GM18868 (cell line): ENCODE results near the gene PLEKHD1.

Experiments used
- ATAC-seq: cut with Tn5 transposase; IDR thresholded peaks from one replicate; pipeline ENCODE4 v1.9.1; 2021; ENCODE audit warnings: mild to moderate bottlenecking, moderate library complexity; ENCODE audit not compliant: unreplicated experiment

Gene PLEKHD1

DNA sequence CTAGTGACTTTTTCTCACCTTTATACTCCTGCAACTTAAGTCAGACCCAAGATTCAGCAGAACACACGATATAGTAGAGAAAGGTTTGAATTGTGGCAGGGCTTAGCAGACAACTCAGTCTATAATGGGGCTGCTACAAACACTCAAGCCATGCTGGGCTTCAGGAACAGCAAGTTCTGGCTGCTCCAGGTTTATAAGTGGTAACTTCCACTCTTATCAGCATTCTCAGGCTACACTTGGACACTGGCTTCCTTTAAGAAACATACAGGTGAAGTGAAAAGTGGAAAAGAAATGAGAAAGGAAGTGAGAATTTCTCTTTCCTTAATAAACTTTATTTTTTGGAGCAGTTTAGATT lies 21.7 kb downstream of the PLEKHD1 start:
- ATAC-seq: no peak

DNA sequence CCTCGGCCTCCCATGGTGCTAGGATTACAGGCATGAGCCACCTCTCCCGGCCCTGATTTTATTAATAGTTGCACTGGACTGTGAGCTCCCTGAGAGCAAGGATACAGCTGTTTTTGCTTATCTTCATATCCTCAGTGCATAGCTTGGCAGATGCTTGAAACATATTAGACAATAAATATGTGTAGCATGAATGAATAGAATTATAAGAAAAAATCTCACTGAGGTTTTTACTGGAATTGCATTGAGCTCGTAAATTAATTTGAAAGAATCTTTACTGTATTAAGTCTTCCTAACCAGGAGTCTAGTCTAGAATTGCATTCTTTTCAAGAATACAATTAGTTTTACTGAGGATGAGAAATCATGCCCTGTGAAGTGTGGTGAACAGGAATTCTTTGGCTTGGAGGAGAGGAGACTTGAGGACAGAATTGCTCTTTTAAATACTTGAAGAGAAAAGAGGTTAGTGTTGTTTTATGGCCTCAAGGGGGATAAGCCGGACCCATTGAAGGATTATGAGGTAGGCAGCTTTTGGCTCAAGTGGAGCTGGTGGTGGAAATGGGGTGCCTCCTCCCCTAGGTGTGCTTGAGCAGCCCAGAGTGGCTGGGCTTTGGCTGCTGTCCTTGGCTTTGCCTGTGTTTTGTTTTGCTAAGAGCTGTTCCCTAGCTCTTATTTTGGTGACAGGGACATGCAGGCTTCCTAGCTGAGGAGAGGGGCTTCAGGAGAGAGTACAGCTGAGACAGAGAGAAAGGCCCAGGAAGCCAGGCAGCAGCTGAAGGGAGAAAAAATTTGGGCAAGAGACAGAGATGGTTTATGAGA lies 34.0 kb downstream of the PLEKHD1 start:
- ATAC-seq: no peak

GRCh38 chr14:69519204-69520100 lies 34.9 kb downstream of the PLEKHD1 start:
- ATAC-seq: no peak

DNA sequence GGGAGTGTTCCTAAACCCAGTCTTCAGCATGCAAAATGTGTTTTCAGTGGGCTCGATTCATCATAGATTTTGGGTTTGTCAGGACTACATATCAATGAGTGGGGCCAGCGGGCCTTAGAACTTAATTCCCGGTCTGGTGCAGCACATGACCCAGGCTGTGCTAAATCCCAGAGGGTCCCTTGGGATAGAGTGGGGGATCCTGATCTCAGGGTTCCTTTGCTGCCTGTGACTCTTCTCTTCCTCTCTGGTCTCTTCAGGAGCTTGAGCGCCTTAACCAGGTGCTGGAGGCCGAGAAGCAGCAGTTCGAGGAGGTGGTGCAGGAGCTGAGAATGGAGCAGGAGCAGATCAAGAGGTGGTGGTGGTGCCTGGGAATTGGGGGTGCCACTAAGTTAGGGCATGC lies 37.5 kb downstream of the PLEKHD1 start:
- ATAC-seq: no peak

DNA sequence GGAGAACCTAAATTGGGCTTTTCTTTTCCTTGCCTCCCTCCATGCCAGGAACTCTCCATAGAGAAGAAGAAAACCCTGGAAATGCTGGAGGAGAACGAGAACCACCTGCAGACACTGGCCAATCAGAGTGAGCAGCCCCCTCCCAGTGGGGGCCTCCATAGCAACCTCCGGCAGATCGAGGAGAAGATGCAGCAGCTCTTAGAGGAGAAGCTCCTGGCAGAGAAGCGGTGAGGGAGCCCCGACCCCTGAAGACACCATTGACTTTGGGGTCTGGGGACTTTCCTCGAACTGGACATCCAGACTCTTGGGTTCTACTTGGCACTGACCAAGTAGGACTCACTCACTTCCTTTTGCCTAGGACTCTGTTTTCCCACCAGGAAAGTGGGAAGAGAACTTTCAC lies 41.4 kb downstream of the PLEKHD1 start:
- no peak for ATAC-seq

DNA sequence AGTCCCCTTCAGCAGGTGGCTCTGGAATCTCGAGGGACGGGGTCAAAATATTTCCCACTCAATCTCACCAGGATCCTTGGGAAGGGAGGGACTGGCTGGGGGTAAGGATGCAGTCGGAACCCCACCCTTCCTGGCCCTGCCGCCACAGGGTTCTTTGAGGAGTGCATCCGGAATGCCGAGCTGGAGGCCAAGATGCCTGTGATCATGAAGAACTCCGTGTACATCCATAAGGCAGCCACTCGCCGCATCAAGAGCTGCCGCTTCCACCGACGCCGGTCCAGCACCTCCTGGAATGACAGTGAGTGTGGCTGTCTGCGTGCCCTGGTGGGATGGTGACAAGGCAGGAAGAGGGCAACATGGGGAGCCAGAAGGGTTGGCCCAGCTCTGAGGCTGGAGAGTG lies 43.1 kb downstream of the PLEKHD1 start:
- ATAC-seq: no peak

DNA sequence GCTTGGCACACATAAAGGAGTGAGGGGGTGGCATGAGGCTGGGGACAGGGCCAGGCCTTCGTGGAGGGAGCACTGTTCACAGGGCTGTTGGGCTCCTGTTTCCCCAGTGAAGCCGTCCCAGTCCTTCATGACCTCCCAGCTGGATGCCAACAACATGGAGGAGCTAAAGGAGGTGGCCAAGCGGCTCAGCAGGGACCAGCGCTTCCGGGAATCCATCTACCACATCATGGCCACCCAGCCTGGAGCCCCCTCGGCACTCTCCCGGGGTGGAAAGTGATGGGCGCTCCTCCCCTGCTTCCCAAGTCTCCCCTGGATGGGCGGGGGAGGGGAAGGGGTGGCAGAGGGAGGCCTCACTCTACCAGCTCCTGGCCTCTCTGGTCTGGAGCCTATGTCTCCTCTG lies 43.6 kb downstream of the PLEKHD1 start:
- ATAC-seq: no peak

DNA sequence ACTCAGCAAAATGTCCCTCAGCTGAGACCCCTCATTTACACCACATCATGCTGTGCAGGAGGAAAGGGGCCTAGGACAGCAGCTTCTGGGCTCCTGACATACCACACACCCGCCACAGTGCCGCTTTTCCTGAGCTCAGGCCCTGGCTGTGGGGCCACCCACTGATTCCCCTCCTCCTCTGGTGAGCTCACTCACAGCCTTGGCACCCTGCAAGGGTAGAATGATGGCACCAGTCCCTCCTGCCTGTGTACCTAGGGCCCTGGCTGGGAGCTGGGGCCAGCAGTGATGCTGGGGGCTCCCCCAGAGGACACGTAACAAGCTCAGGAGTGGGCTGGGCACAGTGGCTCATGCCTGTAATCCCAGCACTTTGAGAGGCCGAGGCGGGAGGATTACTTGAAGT lies 44.4 kb downstream of the PLEKHD1 start:
- ATAC-seq: no peak

- ATAC-seq: no peak
Measured at GRCh38 chr14:69529563-69529962, 45.0 kb downstream of the PLEKHD1 start.

DNA sequence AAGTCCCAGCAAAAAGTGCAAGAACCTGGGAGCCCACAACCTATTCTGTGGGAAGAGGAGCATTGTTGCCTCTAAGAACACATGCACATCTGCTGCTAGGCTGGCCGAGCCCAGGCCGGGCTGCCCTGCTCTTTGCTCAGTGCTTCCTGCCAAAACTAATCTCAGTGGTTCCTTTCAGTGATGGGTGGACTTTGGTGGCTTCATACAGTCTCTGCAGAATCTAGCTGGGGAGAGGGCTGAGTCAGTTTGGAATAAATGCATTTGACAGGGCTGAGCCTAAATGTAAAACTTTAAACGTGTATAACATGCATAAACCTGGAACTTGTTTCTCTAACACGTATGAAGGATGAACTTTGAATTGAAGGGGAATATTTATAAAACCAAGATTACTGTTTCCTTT lies 45.6 kb downstream of the PLEKHD1 start:
- no peak for ATAC-seq

DNA sequence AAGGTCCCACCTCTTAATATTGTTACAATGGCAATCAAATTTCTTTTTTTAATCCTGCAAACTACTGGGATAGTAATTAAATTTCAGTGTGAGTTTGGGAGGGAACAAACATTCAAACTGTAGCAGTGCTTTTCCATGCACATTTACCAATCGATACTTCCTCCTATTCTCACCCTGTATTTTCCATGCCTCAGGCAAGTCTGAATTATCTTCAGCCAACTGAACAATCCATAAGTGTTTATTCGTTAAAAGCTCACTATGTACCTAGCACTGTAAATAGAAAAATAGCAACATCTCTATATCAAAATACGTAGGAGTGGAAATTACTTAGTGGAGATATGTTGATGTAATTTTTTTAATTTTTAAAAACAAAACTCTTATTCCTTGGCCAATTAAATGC lies 46.6 kb downstream of the PLEKHD1 start:
- no peak for ATAC-seq

GRCh38 chr14:69532561-69533340 lies 48.2 kb downstream of the PLEKHD1 start:
- no peak for ATAC-seq

- no peak for ATAC-seq
Measured at GRCh38 chr14:69535230-69535848, 50.8 kb downstream of the PLEKHD1 start.

DNA sequence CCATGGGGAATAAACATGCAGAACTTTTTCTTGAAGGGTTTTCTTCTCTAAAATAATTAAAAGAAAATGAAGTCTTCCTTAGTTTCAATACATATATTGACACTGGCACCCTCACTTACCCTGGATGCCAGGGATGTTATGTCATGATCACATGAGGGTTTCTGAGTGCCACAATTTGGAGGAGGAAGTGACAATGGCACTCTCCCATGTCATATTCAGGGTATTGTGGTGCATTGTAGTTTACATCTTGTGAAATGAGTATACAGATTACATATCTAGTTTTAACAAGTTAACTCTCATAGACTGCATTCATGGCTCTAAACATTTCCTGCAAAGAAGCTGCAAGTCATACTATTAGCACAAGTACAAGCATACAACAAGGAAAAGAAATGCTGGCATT lies 52.4 kb downstream of the PLEKHD1 start:
- no peak for ATAC-seq

- no peak for ATAC-seq
Measured at GRCh38 chr14:69537900-69538299, 53.4 kb downstream of the PLEKHD1 start.

DNA sequence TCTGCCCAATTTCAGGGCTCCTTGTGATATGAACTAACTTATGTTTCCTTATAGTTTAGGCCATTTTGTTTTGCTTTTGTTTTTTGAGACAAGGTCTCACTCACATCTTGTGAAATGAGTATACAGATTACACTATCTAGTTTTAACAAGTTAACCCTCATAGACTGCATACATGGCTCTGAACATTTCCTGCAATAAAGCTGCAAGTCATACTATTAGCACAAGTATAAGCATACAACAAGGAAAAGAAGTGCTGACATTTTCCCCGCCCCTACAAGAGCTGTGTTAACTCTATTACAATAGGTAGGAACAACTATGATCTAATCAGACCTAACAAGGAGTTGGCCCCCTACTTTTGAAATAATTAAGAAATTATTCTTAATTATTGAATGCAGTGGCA lies 54.2 kb downstream of the PLEKHD1 start:
- ATAC-seq: no peak

- ATAC-seq: no peak
Measured at GRCh38 chr14:69539631-69540410, 55.3 kb downstream of the PLEKHD1 start.

DNA sequence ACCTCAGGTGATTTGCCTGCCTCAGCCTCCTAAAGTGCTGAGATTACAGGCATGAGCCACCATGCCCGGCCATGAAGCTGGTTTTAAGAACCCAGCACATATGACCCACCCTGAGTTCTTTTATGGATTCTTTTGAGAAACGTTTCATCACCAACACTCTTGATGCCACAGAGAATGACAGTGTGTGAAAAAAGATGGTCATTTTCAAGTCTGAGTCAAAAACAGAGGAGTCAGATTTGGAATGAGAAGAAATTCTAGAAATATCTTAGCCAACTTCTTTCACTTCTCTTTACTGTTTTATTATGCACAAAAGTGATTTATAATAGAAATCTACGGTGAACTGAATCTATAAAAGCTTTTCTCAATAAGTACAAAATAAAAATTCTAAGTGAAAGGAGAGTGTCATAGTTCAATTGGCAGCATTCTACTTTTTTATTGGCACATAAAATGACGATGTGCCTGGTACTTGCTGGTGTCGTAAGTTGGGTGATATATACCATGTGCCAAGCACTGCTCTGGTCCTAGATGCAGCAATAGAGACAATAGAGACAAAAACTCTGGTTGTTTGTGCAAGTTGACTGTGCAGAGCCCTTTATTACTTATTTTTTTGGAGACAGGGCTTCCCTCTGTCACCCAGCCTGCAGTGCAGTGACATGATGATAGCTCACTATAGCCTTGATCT lies 56.3 kb downstream of the PLEKHD1 start:
- ATAC-seq: no peak

- ATAC-seq: no peak
Measured at GRCh38 chr14:69542311-69542710, 57.8 kb downstream of the PLEKHD1 start.
